NOMO-1 treated with dmso at 0.1 percent for 144 hours (cell line): Measurements from ENCODE around the gene MGAM2.

Experiments used
- DNase-seq: peaks from one replicate; lab custom pipeline; 2025; ENCODE audit not compliant: unreplicated experiment; lab: John Stamatoyannopoulos, UW

The MGAM2 gene

DNA sequence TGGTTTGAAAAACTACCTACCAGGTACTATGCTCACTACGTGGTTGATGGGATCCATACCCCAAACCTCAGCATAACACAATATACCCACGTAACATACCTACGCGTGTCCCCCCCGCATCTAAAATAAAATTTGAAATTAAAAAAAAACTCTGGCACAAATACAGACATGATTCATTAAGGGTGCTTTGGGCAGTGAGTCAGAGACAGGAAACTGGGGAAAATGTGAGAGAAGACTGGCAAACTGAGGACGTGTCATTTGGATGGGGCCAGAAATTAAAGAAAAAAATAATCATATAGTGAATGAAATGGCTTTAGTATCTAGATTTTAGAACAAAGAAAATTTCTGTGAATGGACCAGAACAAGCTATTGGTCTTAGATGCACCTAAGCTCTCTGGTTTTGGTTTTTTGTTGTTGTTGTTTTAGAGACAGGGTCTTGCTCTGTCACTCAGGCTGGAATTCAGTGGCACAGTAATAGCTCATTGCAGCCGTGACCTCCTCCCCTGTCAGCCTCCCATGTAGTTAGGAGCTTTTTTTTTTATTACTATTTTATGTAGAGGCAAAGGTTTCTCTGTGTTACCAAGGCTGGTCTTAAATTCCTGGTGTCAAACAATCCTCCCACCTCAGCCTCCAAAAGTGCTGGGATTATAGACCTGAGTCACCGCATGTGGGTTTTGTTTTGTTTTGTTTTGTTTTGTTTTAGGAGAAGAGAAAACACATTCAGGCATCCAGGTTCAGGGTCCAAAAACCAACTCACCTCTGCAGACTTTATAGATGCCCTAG lies 152.3 kb downstream of the MGAM2 start:
- no peak for DNase-seq
